Mononuclear cell (primary cell): ENCODE results near the gene KLK11. TPM values are rescaled to one million over a fixed set of nuclear protein-coding genes. Genes with fewer than 3 reads are reported as not detected.

Experiments used
- H3K27me3 ChIP-seq: 2 replicates; pipeline ENCODE4 v1.6.0; 2011; ENCODE audit warnings: low read length, control low read depth; ENCODE audit not compliant: insufficient read depth
- H3K4me1 ChIP-seq: 2 replicates; pipeline ENCODE4 v1.5.1; 2011; ENCODE audit warnings: mild to moderate bottlenecking, low read length, control low read depth; ENCODE audit not compliant: insufficient read depth
- H3K4me3 ChIP-seq: 2 replicates; pipeline ENCODE4 v1.5.1; 2011; ENCODE audit warnings: mild to moderate bottlenecking, low read length, moderate library complexity
- H3K9me3 ChIP-seq: 2 replicates; pipeline ENCODE4 v1.5.1; 2011; ENCODE audit warnings: low read depth, mild to moderate bottlenecking, control low read depth, low read length
- total RNA-seq: library from RNA; depleted of rRNA; stranded (reverse); fragments of >200 nt; gene quantifications from one replicate; pipeline ENCODE4 v1.2.3, GENCODE V29; 2012

KLK11 gene
- total RNA-seq, 1 donor: not detected

GRCh38 chr19:51019544-51019925, 6.9 kb downstream of the KLK11 start, which contains the start of gene KLK10:
Gene KLK10, minus strand, starts transcription at chr19:51019709. Its CDS starts 579 bp downstream, at chr19:51019130.
- no peak within 1 kb of the TSS for H3K4me3 ChIP-seq
- no peaks in the 10 kb centered on the region for H3K9me3 ChIP-seq
- H3K27me3 ChIP-seq: peaks cover 40% of the 10 kb centered on the region
- peaks cover 6% of the 10 kb centered on the region for H3K4me1 ChIP-seq

- H3K27me3 ChIP-seq: peaks cover 40% of the 10 kb centered on the region
- no peak overlapping the region for H3K4me3 ChIP-seq
These were observed 7.5 kb downstream of the KLK11 start for GRCh38 chr19:51018745-51019543.

GRCh38 chr19:51016798-51017683, 9.4 kb downstream of the KLK11 start:
- Histone ChIP-seq H3K4me1 (peaks cover 6% of the 10 kb centered on the region), H3K4me3 (no peak overlapping the region), H3K27me3 (peaks cover 40% of the 10 kb centered on the region), H3K9me3 (no peaks in the 10 kb centered on the region)

More at GRCh38 chr19:51018745-51019543, 7.5 kb downstream of the KLK11 start:
- Histone ChIP-seq H3K4me1 (peaks cover 6% of the 10 kb centered on the region), H3K9me3 (no peaks in the 10 kb centered on the region)

- Histone ChIP-seq H3K27me3 (peaks cover 40% of the 10 kb centered on the region), H3K9me3 (no peaks in the 10 kb centered on the region), H3K4me3 (no peak overlapping the region), H3K4me1 (peaks cover 6% of the 10 kb centered on the region)
These were observed 10.6 kb downstream of the KLK11 start for GRCh38 chr19:51015691-51016267.

- peaks cover 30% of the 10 kb centered on the region for H3K27me3 ChIP-seq
- peaks cover 4% of the 10 kb centered on the region for H3K4me1 ChIP-seq
- H3K4me3 ChIP-seq: no peak overlapping the region
- H3K9me3 ChIP-seq: no peaks in the 10 kb centered on the region
These were observed 12.2 kb downstream of the KLK11 start for GRCh38 chr19:51014242-51014641.

- Histone ChIP-seq H3K4me3 (no peak overlapping the region), H3K4me1 (no peaks in the 10 kb centered on the region), H3K27me3 (peaks cover 20% of the 10 kb centered on the region), H3K9me3 (no peaks in the 10 kb centered on the region)
These were observed 13.7 kb downstream of the KLK11 start for GRCh38 chr19:51012661-51013190.

- no peak overlapping the region for H3K4me3 ChIP-seq
- no peaks in the 10 kb centered on the region for H3K4me1 ChIP-seq
- H3K9me3 ChIP-seq: no peaks in the 10 kb centered on the region
- peaks cover under 1% of the 10 kb centered on the region for H3K27me3 ChIP-seq
These were observed 16.2 kb downstream of the KLK11 start for GRCh38 chr19:51010066-51010795.

GRCh38 chr19:51009061-51009891, 17.1 kb downstream of the KLK11 start:
- Histone ChIP-seq H3K27me3 (no peaks in the 10 kb centered on the region), H3K4me3 (no peak overlapping the region), H3K4me1 (no peaks in the 10 kb centered on the region), H3K9me3 (no peaks in the 10 kb centered on the region)

- Histone ChIP-seq H3K9me3 (no peaks in the 10 kb centered on the region), H3K4me3 (no peak overlapping the region), H3K4me1 (no peaks in the 10 kb centered on the region)
These were observed 18.9 kb downstream of the KLK11 start for GRCh38 chr19:51007488-51007887.

GRCh38 chr19:51006406-51006805, 20.0 kb downstream of the KLK11 start:
- Histone ChIP-seq H3K4me1 (no peaks in the 10 kb centered on the region), H3K9me3 (no peaks in the 10 kb centered on the region), H3K4me3 (no peak overlapping the region), H3K27me3 (no peaks in the 10 kb centered on the region)

More at GRCh38 chr19:51007488-51007887, 18.9 kb downstream of the KLK11 start:
- no peaks in the 10 kb centered on the region for H3K27me3 ChIP-seq

- Histone ChIP-seq H3K4me3 (no peak overlapping the region), H3K4me1 (no peaks in the 10 kb centered on the region), H3K9me3 (no peaks in the 10 kb centered on the region), H3K27me3 (no peaks in the 10 kb centered on the region)
These were observed 21.2 kb downstream of the KLK11 start for GRCh38 chr19:51005248-51005647.

- no peaks in the 10 kb centered on the region for H3K4me1 ChIP-seq
- H3K27me3 ChIP-seq: no peaks in the 10 kb centered on the region
- H3K4me3 ChIP-seq: no peak overlapping the region
- H3K9me3 ChIP-seq: no peaks in the 10 kb centered on the region
These were observed 23.1 kb downstream of the KLK11 start for GRCh38 chr19:51003316-51003715.

- H3K27me3 ChIP-seq: no peaks in the 10 kb centered on the region
- H3K4me1 ChIP-seq: no peaks in the 10 kb centered on the region
- H3K9me3 ChIP-seq: no peaks in the 10 kb centered on the region
- H3K4me3 ChIP-seq: no peak overlapping the region
These were observed 23.7 kb downstream of the KLK11 start for GRCh38 chr19:51002542-51003311.
